HEK293 (cell line): ENCODE measurements around the gene CACNA2D4.

Experiments used
- CTCF ChIA-PET: fragments of 350-600 bp; formaldehyde crosslinking; extraction: SDS; loops from one replicate; lab custom pipeline; 2021; ENCODE audit warnings: antibody characterized with exemption; lab: Yijun Ruan, JAX
- POLR2A ChIA-PET: fragments of 300-600 bp; formaldehyde crosslinking; extraction: SDS; loops from one replicate; lab custom pipeline; 2020; ENCODE audit warnings: antibody characterized with exemption, inconsistent platforms; lab: Yijun Ruan, JAX
- H3K27ac ChIP-seq: fragments of 200-500 bp; sonication (Bioruptor generic); 2 replicates; pipeline ENCODE4 v1.5.1; 2014; ENCODE audit warnings: low read depth, low read length, control low read depth, inconsistent platforms; ENCODE audit errors: extremely low read depth
- H3K36me3 ChIP-seq, 2 experiments: fragments of 200-500 bp in 1 of 2; sonication (Bioruptor generic) in 1 of 2; 1 replicate in 1 of 2; 2 replicates in 1 of 2; pipeline ENCODE4 v1.5.1; 2014 to 2017; ENCODE audit warnings: inconsistent platforms in 2 of 2, low read length in 2 of 2; ENCODE audit not compliant: control insufficient read depth in 2 of 2, insufficient read depth in 1 of 2
- H3K4me1 ChIP-seq: fragments of 200-500 bp; sonication (Bioruptor generic); 2 replicates; pipeline ENCODE4 v1.5.1; 2014; ENCODE audit warnings: mild to moderate bottlenecking, low read length, inconsistent platforms; ENCODE audit not compliant: control insufficient read depth, insufficient read depth
- H3K4me3 ChIP-seq: 2 replicates; pipeline ENCODE4 v1.5.1; 2011; ENCODE audit warnings: low read depth, mild to moderate bottlenecking, control low read depth, low read length, moderate library complexity
- H3K9me3 ChIP-seq: fragments of 200-500 bp; sonication (Bioruptor generic); 2 replicates; pipeline ENCODE4 v1.5.1; 2014; ENCODE audit warnings: low read depth, low read length, inconsistent platforms; ENCODE audit not compliant: control insufficient read depth, insufficient read depth
- HOXA7 ChIP-seq: sonication (generic); formaldehyde crosslinking; IDR thresholded peaks from 2 replicates; pipeline ENCODE4 v1.8.1; 2022; ENCODE audit warnings: missing genetic modification reagents, borderline replicate concordance
- KLF10 ChIP-seq: fragments of 450-650 bp; IDR thresholded peaks from 2 replicates; pipeline ENCODE4 v1.5.1; 2018; ENCODE audit warnings: missing biosample characterization, mild to moderate bottlenecking, missing genetic modification characterization
- SCRT1 ChIP-seq: fragments of 450-650 bp; formaldehyde crosslinking; IDR thresholded peaks from 2 replicates; pipeline ENCODE4 v1.5.1; 2016; ENCODE audit warnings: missing biosample characterization, missing genetic modification characterization, borderline replicate concordance
- SCRT2 ChIP-seq: fragments of 450-650 bp; formaldehyde crosslinking; IDR thresholded peaks from 2 replicates; pipeline ENCODE4 v1.5.1; 2016; ENCODE audit warnings: missing biosample characterization, missing genetic modification characterization
- ZBTB48 ChIP-seq: fragments of 450-650 bp; formaldehyde crosslinking; IDR thresholded peaks from 2 replicates; pipeline ENCODE4 v1.5.1; 2016; ENCODE audit warnings: missing biosample characterization, missing genetic modification characterization
- ZBTB7A ChIP-seq: fragments of 450-650 bp; formaldehyde crosslinking; IDR thresholded peaks from 2 replicates; pipeline ENCODE4 v1.5.1; 2016; ENCODE audit warnings: low read depth, missing biosample characterization, missing genetic modification characterization
- ZBTB8A ChIP-seq: fragments of 450-650 bp; formaldehyde crosslinking; IDR thresholded peaks from 2 replicates; pipeline ENCODE4 v1.5.1; 2016; ENCODE audit warnings: missing biosample characterization, missing genetic modification characterization
- ZFP41 ChIP-seq: fragments of 450-650 bp; formaldehyde crosslinking; IDR thresholded peaks from 2 replicates; pipeline ENCODE4 v1.5.1; 2016; ENCODE audit warnings: missing biosample characterization, missing genetic modification characterization, borderline replicate concordance
- ZNF114 ChIP-seq: fragments of 450-650 bp; formaldehyde crosslinking; IDR thresholded peaks from 2 replicates; pipeline ENCODE4 v1.5.0; 2017; ENCODE audit warnings: missing biosample characterization, missing genetic modification characterization
- ZNF211 ChIP-seq: fragments of 450-650 bp; formaldehyde crosslinking; IDR thresholded peaks from 2 replicates; pipeline ENCODE4 v1.5.1; 2016; ENCODE audit warnings: low read depth, missing biosample characterization, missing genetic modification characterization
- ZNF266 ChIP-seq: fragments of 450-650 bp; formaldehyde crosslinking; IDR thresholded peaks from 2 replicates; pipeline ENCODE4 v1.5.1; 2016; ENCODE audit warnings: missing biosample characterization, missing genetic modification characterization, low read depth
- ZNF394 ChIP-seq: fragments of 450-650 bp; formaldehyde crosslinking; IDR thresholded peaks from 2 replicates; pipeline ENCODE4 v1.5.1; 2016; ENCODE audit warnings: missing biosample characterization, missing genetic modification characterization, mild to moderate bottlenecking, moderate library complexity, borderline replicate concordance
- ZNF416 ChIP-seq: fragments of 450-650 bp; formaldehyde crosslinking; IDR thresholded peaks from 2 replicates; pipeline ENCODE4 v1.5.1; 2016; ENCODE audit warnings: missing biosample characterization, missing genetic modification characterization
- ZNF48 ChIP-seq: fragments of 450-650 bp; formaldehyde crosslinking; IDR thresholded peaks from 2 replicates; pipeline ENCODE4 v1.5.1; 2016; ENCODE audit warnings: missing biosample characterization, missing genetic modification characterization
- ZNF596 ChIP-seq: fragments of 450-650 bp; IDR thresholded peaks from 2 replicates; pipeline ENCODE4 v1.5.0; 2018; ENCODE audit warnings: missing biosample characterization, mild to moderate bottlenecking, missing genetic modification characterization, moderate library complexity
- ZNF624 ChIP-seq: fragments of 450-650 bp; formaldehyde crosslinking; IDR thresholded peaks from 2 replicates; pipeline ENCODE4 v1.5.1; 2017; ENCODE audit warnings: missing biosample characterization, missing genetic modification characterization
- ZNF664 ChIP-seq: fragments of 450-650 bp; formaldehyde crosslinking; IDR thresholded peaks from 2 replicates; pipeline ENCODE4 v1.5.1; 2016; ENCODE audit warnings: missing biosample characterization, missing genetic modification characterization
- ZNF701 ChIP-seq: fragments of 450-650 bp; formaldehyde crosslinking; IDR thresholded peaks from 2 replicates; pipeline ENCODE4 v1.5.1; 2016; ENCODE audit warnings: missing biosample characterization, missing genetic modification characterization
- ZNF776 ChIP-seq: fragments of 450-650 bp; formaldehyde crosslinking; IDR thresholded peaks from 2 replicates; pipeline ENCODE4 v1.5.0; 2017; ENCODE audit warnings: missing biosample characterization, missing genetic modification characterization, borderline replicate concordance
- ZNF777 ChIP-seq: fragments of 450-650 bp; formaldehyde crosslinking; IDR thresholded peaks from 2 replicates; pipeline ENCODE4 v1.5.1; 2017; ENCODE audit warnings: missing biosample characterization, missing genetic modification characterization, borderline replicate concordance
- ZNF791 ChIP-seq: fragments of 450-650 bp; formaldehyde crosslinking; IDR thresholded peaks from 2 replicates; pipeline ENCODE4 v1.5.1; 2016; ENCODE audit warnings: missing biosample characterization, missing genetic modification characterization
- ZXDB ChIP-seq: fragments of 450-650 bp; formaldehyde crosslinking; IDR thresholded peaks from 2 replicates; pipeline ENCODE4 v1.5.1; 2016; ENCODE audit warnings: missing biosample characterization, missing genetic modification characterization
- TF ChIP-seq, protein P1 (sequence below): fragments of 450-650 bp; formaldehyde crosslinking; IDR thresholded peaks from 2 replicates; pipeline ENCODE4 v1.5.1; 2017; ENCODE audit warnings: missing biosample characterization, missing genetic modification characterization
- TF ChIP-seq, protein P2 (sequence below): fragments of 450-650 bp; formaldehyde crosslinking; IDR thresholded peaks from 2 replicates; pipeline ENCODE4 v1.5.1; 2016; ENCODE audit warnings: missing biosample characterization, missing genetic modification characterization
- TF ChIP-seq, protein P3 (sequence below): fragments of 450-650 bp; formaldehyde crosslinking; conservative IDR thresholded peaks from 2 replicates; pipeline ENCODE4 v1.5.1; 2016; ENCODE audit warnings: low read depth, missing biosample characterization, missing genetic modification characterization
- TF ChIP-seq, protein P4 (sequence below): fragments of 450-650 bp; formaldehyde crosslinking; IDR thresholded peaks from 2 replicates; pipeline ENCODE4 v1.5.1; 2016; ENCODE audit warnings: missing biosample characterization, missing genetic modification characterization

Gene CACNA2D4

DNA sequence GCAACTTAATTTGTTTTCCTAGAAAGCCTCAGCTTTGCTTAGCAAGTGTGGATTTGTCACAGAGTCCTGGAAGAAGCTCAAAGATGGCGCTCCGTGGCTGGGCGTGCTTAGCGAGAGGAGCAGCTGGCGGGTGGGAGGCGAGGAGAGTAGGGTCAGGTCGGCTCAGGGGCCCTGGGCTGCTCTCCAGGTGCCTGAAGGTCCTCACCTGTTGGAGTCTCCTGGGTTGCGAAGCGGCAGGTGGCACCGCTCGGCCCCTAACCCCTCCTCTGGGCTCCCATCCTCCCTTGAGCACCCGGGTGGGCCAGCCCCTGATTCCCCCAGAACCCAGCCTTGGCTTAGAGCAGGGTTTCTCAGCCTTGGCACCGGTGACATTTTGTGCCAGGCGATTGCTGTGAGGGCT, 73.0 kb downstream of the CACNA2D4 start:
- Histone ChIP-seq H3K4me3 (no peak overlapping the region), H3K9me3 (no peaks in the 10 kb centered on the region), H3K27ac (no peak overlapping the region), H3K36me3 (no peaks in the 10 kb centered on the region), H3K4me1 (no peaks in the 10 kb centered on the region)
- ChIA-PET CTCF (no interaction called here), POLR2A (no interaction called here)
- TF ChIP-seq, protein P1, sequence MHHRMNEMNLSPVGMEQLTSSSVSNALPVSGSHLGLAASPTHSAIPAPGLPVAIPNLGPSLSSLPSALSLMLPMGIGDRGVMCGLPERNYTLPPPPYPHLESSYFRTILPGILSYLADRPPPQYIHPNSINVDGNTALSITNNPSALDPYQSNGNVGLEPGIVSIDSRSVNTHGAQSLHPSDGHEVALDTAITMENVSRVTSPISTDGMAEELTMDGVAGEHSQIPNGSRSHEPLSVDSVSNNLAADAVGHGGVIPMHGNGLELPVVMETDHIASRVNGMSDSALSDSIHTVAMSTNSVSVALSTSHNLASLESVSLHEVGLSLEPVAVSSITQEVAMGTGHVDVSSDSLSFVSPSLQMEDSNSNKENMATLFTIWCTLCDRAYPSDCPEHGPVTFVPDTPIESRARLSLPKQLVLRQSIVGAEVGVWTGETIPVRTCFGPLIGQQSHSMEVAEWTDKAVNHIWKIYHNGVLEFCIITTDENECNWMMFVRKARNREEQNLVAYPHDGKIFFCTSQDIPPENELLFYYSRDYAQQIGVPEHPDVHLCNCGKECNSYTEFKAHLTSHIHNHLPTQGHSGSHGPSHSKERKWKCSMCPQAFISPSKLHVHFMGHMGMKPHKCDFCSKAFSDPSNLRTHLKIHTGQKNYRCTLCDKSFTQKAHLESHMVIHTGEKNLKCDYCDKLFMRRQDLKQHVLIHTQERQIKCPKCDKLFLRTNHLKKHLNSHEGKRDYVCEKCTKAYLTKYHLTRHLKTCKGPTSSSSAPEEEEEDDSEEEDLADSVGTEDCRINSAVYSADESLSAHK (tag by site-specific recombination): no peak
- TF ChIP-seq ZBTB7A (tag by site-specific recombination) (no peak), ZBTB48 (tag by site-specific recombination) (no peak), ZNF114 (tag by site-specific recombination) (no peak), KLF10 (tag by site-specific recombination) (no peak), ZNF777 (no peak), ZNF266 (tag by site-specific recombination) (no peak), ZNF211 (tag by site-specific recombination) (no peak), HOXA7 (CRISPR knock-in tag) (no peak), SCRT2 (tag by site-specific recombination) (peak; percentile 54; the same call in 1 of the 2 replicates), ZNF624 (tag by site-specific recombination) (no peak), ZBTB8A (no peak), SCRT1 (peak; percentile 38; the same call in 1 of the 2 replicates)
- TF ChIP-seq, protein P2, sequence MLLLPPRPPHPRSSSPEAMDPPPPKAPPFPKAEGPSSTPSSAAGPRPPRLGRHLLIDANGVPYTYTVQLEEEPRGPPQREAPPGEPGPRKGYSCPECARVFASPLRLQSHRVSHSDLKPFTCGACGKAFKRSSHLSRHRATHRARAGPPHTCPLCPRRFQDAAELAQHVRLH (tag by site-specific recombination): no peak
- TF ChIP-seq, protein P3, sequence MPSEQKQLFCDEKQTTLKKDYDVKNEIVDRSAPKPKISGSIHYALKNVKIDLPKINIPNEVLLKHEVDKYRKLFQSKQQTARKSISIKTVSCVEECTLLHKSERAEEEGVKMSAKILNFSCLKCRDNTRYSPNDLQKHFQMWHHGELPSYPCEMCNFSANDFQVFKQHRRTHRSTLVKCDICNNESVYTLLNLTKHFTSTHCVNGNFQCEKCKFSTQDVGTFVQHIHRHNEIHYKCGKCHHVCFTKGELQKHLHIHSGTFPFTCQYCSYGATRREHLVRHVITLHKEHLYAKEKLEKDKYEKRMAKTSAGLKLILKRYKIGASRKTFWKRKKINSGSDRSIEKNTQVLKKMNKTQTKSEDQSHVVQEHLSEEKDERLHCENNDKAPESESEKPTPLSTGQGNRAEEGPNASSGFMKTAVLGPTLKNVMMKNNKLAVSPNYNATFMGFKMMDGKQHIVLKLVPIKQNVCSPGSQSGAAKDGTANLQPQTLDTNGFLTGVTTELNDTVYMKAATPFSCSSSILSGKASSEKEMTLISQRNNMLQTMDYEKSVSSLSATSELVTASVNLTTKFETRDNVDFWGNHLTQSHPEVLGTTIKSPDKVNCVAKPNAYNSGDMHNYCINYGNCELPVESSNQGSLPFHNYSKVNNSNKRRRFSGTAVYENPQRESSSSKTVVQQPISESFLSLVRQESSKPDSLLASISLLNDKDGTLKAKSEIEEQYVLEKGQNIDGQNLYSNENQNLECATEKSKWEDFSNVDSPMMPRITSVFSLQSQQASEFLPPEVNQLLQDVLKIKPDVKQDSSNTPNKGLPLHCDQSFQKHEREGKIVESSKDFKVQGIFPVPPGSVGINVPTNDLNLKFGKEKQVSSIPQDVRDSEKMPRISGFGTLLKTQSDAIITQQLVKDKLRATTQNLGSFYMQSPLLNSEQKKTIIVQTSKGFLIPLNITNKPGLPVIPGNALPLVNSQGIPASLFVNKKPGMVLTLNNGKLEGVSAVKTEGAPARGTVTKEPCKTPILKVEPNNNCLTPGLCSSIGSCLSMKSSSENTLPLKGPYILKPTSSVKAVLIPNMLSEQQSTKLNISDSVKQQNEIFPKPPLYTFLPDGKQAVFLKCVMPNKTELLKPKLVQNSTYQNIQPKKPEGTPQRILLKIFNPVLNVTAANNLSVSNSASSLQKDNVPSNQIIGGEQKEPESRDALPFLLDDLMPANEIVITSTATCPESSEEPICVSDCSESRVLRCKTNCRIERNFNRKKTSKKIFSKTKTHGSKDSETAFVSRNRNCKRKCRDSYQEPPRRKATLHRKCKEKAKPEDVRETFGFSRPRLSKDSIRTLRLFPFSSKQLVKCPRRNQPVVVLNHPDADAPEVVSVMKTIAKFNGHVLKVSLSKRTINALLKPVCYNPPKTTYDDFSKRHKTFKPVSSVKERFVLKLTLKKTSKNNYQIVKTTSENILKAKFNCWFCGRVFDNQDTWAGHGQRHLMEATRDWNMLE: no peak

DNA sequence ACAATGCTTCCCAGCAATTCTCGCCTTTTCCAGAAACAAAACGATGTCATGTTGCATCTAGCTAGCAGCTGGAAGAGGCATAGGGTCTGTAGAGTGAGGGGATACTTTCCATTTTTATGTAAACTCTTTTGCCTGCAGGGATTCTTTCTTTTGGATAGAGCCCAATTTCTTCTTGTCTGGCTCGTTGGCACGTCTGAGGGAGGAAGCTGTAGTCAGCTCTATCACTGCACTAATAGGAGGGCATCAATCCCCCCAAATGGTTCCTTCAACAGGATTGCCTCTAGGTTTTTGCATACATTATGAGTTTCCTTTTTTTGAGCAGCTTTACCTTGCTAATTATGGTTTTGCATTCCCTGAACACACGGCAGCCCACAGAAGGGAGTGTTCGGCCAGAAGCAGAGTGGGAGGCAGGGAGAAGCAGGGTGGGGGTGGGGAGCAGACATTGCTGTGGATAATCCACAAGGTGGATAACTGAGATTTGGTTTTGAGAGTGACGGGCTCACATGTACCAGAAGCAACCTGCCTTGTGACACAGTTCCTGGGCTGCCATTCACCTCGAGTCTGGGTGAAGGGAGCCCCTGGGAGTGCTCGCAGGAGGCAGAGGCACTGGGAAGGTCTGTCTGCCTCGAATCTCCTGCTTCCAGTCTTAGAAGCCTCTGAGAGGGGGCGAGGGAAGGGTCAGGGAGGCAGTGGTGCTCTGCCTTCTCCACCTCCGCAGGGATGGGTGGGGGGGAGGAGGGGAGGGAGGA, 73.6 kb downstream of the CACNA2D4 start:
- H3K9me3 ChIP-seq: no peaks in the 10 kb centered on the region
- no peak overlapping the region for H3K4me3 ChIP-seq
- no peaks in the 10 kb centered on the region for H3K4me1 ChIP-seq
- H3K27ac ChIP-seq: no peak overlapping the region
- ChIA-PET POLR2A (no interaction called here), CTCF (no interaction called here)
- no peaks in the 10 kb centered on the region for H3K36me3 ChIP-seq
- TF ChIP-seq ZFP41 (no peak), ZNF416 (tag by site-specific recombination) (no peak), ZNF664 (tag by site-specific recombination) (no peak), ZNF48 (no peak), ZNF596 (tag by site-specific recombination) (no peak), ZNF776 (tag by site-specific recombination) (no peak), ZNF791 (no peak), ZXDB (tag by site-specific recombination) (no peak), ZNF394 (no peak), ZNF701 (tag by site-specific recombination) (no peak)
- TF ChIP-seq, protein P4, sequence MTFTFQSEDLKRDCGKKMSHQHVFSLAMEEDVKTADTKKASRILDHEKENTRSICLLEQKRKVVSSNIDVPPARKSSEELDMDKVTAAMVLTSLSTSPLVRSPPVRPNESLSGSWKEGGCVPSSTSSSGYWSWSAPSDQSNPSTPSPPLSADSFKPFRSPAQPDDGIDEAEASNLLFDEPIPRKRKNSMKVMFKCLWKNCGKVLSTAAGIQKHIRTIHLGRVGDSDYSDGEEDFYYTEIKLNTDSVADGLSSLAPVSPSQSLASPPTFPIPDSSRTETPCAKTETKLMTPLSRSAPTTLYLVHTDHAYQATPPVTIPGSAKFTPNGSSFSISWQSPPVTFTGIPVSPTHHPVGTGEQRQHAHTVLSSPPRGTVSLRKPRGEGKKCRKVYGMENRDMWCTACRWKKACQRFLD (tag by site-specific recombination): no peak
